Measurements from ENCODE around the gene GNMT.

- TF ChIP-seq CTCF (IDR thresholded peaks at IDR 0.05) = no peak
- no peak for TF ChIP-seq SREBF2 (IDR thresholded peaks at IDR 0.05)
- TF ChIP-seq FOXS1 (CRISPR knock-in tag; IDR thresholded peaks at IDR 0.05) = no peak
- no peak for TF ChIP-seq CBX2 (IDR thresholded peaks at IDR 0.05; ENCODE audit: borderline replicate concordance, low read depth)
- no peak for TF ChIP-seq POLR2A (IDR thresholded peaks at IDR 0.05; ENCODE audit: low read length)
- TF ChIP-seq, protein P1, sequence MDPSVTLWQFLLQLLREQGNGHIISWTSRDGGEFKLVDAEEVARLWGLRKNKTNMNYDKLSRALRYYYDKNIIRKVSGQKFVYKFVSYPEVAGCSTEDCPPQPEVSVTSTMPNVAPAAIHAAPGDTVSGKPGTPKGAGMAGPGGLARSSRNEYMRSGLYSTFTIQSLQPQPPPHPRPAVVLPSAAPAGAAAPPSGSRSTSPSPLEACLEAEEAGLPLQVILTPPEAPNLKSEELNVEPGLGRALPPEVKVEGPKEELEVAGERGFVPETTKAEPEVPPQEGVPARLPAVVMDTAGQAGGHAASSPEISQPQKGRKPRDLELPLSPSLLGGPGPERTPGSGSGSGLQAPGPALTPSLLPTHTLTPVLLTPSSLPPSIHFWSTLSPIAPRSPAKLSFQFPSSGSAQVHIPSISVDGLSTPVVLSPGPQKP (IDR thresholded peaks at IDR 0.05; ENCODE audit: low read depth, low read length) = no peak
- no peak for TF ChIP-seq EP300 (IDR thresholded peaks at IDR 0.05)
- TF ChIP-seq RFX5 (IDR thresholded peaks at IDR 0.05) = no peak
- TF ChIP-seq, protein P2, sequence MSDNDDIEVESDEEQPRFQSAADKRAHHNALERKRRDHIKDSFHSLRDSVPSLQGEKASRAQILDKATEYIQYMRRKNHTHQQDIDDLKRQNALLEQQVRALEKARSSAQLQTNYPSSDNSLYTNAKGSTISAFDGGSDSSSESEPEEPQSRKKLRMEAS (IDR thresholded peaks at IDR 0.05) = no peak
- TF ChIP-seq REST (IDR thresholded peaks at IDR 0.05) = no peak
- TF ChIP-seq HOXA7 (CRISPR knock-in tag; IDR thresholded peaks at IDR 0.05) = no peak
- TF ChIP-seq MAZ (IDR thresholded peaks at IDR 0.05; ENCODE audit: borderline replicate concordance, low read depth, low read length) = no peak
Measured at GRCh38 chr6:42947950-42948349, 12.6 kb upstream of the GNMT start.

Data from A549 (cell line).